ENCODE measurements around the gene PLXNC1. TPM values are rescaled to one million over a fixed set of nuclear protein-coding genes. Genes with fewer than 3 reads are reported as not detected.

PLXNC1 gene
- total RNA-seq, 1 donor from 2014 or later, result 1.1 TPM

GRCh38 chr12:94228488-94228907 lies 80.1 kb downstream of the PLXNC1 start:
- no peak for DNase-seq (ENCODE audit: low spot score)
- ATAC-seq, result no peak

GRCh38 chr12:94229902-94230301 lies 81.5 kb downstream of the PLXNC1 start:
- DNase-seq (ENCODE audit: low spot score) (no peak), ATAC-seq (no peak)

- no peak for DNase-seq (ENCODE audit: low spot score)
- no peak for ATAC-seq
Observed at GRCh38 chr12:94230357-94230905, 82.1 kb downstream of the PLXNC1 start.

DNA sequence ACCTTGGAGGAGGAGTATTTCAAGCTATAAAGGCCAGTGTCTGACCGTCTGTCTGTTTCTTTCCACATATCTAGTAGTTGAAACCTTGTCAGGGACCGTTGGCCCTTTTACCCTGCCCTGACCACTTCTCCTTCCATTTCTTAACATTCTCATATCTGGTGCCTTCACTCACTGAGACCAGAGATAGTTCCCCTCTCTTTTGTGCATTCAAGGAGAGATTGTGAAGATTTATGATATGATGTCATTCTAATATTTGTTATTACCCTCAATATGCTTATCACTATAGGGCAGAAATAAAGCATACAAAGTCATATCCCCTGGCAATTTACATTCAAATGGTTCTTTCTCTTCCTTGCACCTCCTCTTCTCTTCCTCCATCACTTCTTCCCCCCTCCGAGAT lies 83.3 kb downstream of the PLXNC1 start:
- DNase-seq (ENCODE audit: low spot score), result no peak
- no peak for ATAC-seq

DNA sequence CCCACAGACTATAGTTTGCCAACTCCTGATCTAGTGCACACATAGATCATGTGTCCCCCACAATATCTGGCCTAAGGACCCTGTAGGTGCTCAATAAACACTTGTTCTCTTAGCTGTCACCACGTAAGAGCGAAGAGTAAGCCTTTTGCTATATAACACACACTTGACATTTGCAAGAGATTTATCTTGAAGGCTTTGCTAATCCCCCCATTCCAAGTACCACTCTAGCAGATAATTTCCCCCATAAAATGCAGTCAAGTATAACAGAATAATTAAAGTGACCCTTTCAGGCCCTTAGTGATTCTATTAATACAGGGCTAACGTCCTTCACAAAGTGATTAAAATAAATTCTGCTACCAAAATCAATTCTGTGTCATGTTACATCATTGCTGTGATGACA lies 87.5 kb downstream of the PLXNC1 start:
- DNase-seq (ENCODE audit: low spot score) (no peak), ATAC-seq (no peak)

- DNase-seq (ENCODE audit: low spot score), result no peak
- no peak for ATAC-seq
Observed at GRCh38 chr12:94239332-94239993, 91.1 kb downstream of the PLXNC1 start.

GRCh38 chr12:94240171-94240570 lies 91.8 kb downstream of the PLXNC1 start:
- DNase-seq (ENCODE audit: low spot score), result no peak
- peak; percentile 19 for ATAC-seq

- ATAC-seq (no peak), DNase-seq (ENCODE audit: low spot score) (no peak)
Observed at GRCh38 chr12:94242901-94243300, 94.5 kb downstream of the PLXNC1 start.

DNA sequence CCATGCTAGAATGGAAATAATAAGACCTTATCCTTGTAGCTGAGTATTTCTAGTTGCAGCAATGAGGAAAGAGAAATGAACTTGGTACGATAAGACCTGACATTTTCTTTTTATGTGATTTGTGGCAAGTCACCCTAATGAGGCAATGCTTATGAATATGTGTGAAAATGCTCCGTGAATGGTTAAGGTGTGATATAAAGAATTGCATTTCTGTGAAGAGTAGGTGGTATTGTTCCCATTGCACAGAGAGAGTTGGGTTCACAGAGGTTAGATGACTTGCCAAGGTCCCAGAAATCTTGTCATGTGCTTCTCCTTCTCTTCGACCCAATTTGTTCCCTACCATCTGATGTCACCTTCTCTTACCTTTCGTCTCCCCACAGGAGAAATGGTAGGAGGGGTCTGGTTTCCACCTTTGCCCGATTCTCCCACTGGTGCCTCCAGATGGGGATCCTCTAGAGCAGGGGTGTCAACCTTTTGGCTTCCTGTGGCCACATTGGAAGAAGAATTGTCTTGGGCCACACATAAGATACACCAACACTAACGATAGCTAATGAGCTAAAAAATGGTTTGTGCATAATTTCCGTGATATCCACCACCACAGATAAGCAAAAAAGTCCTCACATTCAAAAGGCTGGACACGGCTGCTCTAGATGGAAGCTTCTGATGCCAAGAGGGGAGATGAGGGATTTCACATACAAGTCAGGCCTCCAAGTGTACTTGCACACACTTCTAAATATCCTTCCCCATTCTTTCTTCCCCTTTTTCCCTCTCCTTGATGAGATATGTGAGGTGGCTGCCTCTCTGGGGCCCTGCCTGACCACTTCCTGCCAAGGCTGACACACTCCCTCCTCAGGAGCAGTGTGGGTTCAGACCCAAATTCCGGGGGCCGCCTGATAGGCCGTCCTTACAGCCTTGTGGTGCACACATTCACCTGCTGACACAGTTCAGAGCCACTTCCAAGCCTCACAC lies 96.1 kb downstream of the PLXNC1 start:
- peak; percentile 24 for ATAC-seq

DNA sequence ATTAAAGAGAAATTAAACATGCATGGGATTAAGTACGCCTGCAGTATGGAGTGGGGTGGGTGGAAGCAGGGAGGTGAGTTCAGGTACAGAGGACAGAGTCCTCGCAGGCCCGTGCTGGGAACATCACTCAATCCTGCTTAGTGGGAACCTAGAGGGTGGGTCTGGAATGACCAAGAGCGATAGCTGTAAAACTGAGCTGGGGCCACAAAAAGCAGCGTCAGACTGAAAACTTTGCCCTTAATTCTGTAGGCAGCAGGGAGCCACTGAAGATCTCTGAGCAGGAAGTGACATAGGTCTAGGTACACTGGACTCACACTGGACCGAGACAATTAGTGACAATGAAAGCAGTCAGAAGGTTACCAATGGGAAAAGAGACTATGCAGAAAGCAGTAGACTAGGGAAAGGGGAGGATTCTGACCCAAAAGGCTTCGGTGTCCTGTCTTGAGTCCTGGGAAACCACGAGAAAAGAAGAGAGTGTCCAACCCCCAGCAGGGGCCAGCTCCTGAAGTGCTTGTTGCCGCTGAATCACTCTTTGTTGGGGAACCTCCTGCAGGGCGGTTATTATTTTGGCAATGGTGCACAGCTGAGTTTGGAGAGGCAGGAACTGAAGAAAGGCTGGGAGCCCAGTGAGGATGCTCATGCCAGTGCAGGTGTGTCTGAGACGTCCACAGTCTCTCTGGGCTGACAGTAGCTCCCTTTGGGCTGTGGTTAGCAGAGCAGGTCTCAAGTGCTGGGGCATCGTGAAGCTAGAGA lies 97.4 kb downstream of the PLXNC1 start:
- DNase-seq (ENCODE audit: low spot score), result no peak
- ATAC-seq, result no peak

More for the DNA sequence above, 96.1 kb downstream of the PLXNC1 start:
- no peak for DNase-seq (ENCODE audit: low spot score)

DNA sequence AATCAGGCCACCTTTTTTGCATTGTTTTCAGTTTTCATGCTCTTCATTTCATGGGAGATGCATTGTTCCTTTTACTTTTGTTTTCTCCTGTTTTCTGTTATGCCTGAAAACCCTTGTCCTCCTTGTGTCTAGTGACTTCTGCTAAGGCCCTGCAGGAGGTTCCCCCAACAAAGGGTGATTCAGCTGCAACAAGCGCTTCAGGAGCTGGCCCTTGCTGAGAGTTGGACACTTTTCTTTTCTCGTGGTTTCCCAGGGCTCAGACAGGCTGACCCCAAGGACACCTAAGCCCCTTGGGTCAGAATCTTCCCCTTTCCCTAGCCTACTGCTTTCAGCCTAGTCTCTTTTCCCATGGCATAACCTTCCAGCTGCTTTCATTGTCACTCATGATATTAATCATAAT lies 98.9 kb downstream of the PLXNC1 start:
- no peak for DNase-seq (ENCODE audit: low spot score)
- ATAC-seq, result no peak

DNA sequence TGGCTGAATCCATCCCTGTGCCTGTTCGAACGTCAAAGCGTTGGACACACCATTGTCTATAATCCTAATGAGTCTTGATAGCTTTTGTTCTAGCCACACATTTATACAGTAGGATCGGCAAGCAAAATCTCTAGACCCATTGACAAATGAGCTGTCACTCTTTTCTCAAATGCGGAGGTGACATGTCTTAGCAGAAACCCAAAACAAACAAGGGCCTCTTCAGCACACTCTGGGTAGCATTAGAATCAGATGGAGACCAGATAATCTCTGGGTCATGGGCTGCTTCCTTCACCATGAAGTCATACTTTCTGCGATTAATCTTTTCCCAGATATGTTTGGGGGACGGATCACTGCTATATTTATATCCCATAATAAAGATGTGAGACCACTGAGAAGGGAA lies 100.2 kb downstream of the PLXNC1 start:
- DNase-seq (ENCODE audit: low spot score), result no peak

GRCh38 chr12:94250130-94250529 lies 101.8 kb downstream of the PLXNC1 start:
- ATAC-seq (no peak), DNase-seq (ENCODE audit: low spot score) (no peak)

More for the DNA sequence above, 100.2 kb downstream of the PLXNC1 start:
- ATAC-seq, result no peak

- DNase-seq (ENCODE audit: low spot score) (no peak), ATAC-seq (no peak)
Observed at GRCh38 chr12:94254270-94254669, 105.9 kb downstream of the PLXNC1 start.

DNA sequence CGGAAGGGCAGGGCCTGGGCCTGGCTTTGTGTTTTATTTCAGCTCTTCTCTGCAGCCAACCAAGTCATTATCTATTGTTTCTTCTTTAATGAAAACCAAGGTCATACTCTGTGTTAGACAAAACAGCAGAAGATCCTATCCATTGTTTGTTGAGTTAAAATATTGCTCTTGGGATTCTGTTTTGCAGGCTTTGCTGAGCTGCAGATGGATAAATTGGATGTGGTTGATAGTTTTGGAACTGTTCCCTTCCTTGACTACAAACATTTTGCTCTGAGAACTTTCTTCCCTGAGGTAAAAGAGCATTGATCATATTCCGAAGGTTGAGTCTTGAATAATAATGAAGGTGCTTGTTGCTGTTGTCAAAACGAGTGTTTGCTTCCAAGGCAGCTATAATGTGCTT lies 106.6 kb downstream of the PLXNC1 start:
- no peak for DNase-seq (ENCODE audit: low spot score)
- ATAC-seq, result no peak

DNA sequence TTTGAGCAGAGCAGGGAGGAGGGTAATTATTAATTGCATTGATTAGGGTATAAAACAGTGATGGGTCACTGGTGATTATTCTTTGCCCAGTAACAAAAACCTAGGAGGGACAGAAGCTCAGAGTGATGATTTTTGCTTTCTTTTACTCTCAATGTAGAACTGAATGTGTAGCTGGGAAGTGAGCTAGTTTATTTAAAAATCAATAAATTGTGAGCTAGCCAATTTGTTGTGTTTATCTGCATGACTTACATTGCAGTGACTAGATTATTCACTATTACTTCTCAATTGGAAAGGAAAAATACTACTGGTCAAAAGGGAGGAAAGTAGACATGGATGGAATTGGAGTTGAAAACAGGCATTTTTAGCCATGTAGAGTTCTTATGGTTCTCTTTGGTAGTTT lies 107.1 kb downstream of the PLXNC1 start:
- peak; percentile 74 for ATAC-seq
- DNase-seq (ENCODE audit: low spot score), result no peak

- ATAC-seq, result no peak
Observed at GRCh38 chr12:94258593-94258992, 110.2 kb downstream of the PLXNC1 start.

DNA sequence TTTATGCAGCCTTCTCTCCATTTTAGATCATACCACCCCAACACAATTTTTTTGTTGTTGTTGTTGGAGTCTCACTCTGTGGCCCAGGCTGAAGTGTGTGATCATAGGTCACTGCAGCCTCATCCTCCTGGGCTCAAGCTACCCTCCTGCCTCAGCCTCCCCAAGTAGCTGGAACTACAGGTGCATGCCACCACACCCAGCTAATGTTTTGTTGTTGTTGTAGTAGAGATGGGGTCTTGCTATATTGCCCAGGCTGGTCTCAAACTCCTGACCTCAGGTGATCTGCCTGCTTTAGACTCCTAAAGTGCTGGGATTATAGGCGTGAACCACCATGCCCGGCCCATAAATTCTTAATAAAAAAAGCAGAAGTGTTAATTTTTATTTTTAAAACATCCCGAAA lies 111.6 kb downstream of the PLXNC1 start:
- ATAC-seq (no peak), DNase-seq (ENCODE audit: low spot score) (no peak)

More at GRCh38 chr12:94258593-94258992, 110.2 kb downstream of the PLXNC1 start:
- no peak for DNase-seq (ENCODE audit: low spot score)

GRCh38 chr12:94260717-94261116 lies 112.3 kb downstream of the PLXNC1 start:
- no peak for ATAC-seq

GRCh38 chr12:94261119-94261518 lies 112.7 kb downstream of the PLXNC1 start:
- ATAC-seq (no peak), DNase-seq (ENCODE audit: low spot score) (no peak)

More at GRCh38 chr12:94260717-94261116, 112.3 kb downstream of the PLXNC1 start:
- no peak for DNase-seq (ENCODE audit: low spot score)

GRCh38 chr12:94261786-94262185 lies 113.4 kb downstream of the PLXNC1 start:
- DNase-seq (ENCODE audit: low spot score) (no peak), ATAC-seq (no peak)

All from left lobe of liver (tissue), 2 donors.